ENCODE results near the gene DCAF17.
A peak's percentile ranks its signal among the peaks of the same experiment; 100 is the strongest.
"Not testable (repeated sequence)": the region's sequence is repeated elsewhere in the genome, so short reads cannot be mapped to it uniquely, and the experiment has no call there.

The DCAF17 gene

GRCh38 chr2:171513719-171514160 is 79.7 kb downstream of the DCAF17 start:
- DNase-seq (ENCODE audit: low spot score) = no peak

GRCh38 chr2:171514908-171515582 is 81.0 kb downstream of the DCAF17 start:
- DNase-seq (ENCODE audit: low spot score) = no peak

- no peak for DNase-seq (ENCODE audit: low spot score)
Measured at GRCh38 chr2:171515672-171516298, 81.8 kb downstream of the DCAF17 start.

GRCh38 chr2:171516793-171517192 is 82.8 kb downstream of the DCAF17 start:
- no peak for DNase-seq (ENCODE audit: low spot score)

GRCh38 chr2:171520471-171520870 is 86.4 kb downstream of the DCAF17 start:
- no peak for DNase-seq (ENCODE audit: low spot score)

- DNase-seq (ENCODE audit: low spot score) = no peak
Measured at GRCh38 chr2:171521361-171522051, 87.5 kb downstream of the DCAF17 start.

GRCh38 chr2:171522052-171522787 is 88.2 kb downstream of the DCAF17 start, which contains the start of gene CYBRD1:
Gene CYBRD1 (plus strand): TSS chr2:171522474. CDS start chr2:171522546, 72 bp downstream.
- DNase-seq (ENCODE audit: low spot score) = peak; percentile 30

- no peak for DNase-seq (ENCODE audit: low spot score)
Measured at GRCh38 chr2:171522788-171523087, 88.7 kb downstream of the DCAF17 start.

- DNase-seq (ENCODE audit: low spot score) = peak; percentile 8
Measured at GRCh38 chr2:171523088-171524017, 89.3 kb downstream of the DCAF17 start.

GRCh38 chr2:171524018-171524401 is 90.0 kb downstream of the DCAF17 start:
- no peak for DNase-seq (ENCODE audit: low spot score)

- no peak for DNase-seq (ENCODE audit: low spot score)
Measured at GRCh38 chr2:171529914-171530313, 95.9 kb downstream of the DCAF17 start.

- no peak for DNase-seq (ENCODE audit: low spot score)
Measured at GRCh38 chr2:171530378-171530777, 96.4 kb downstream of the DCAF17 start.

GRCh38 chr2:171530859-171531258 is 96.8 kb downstream of the DCAF17 start:
- DNase-seq (ENCODE audit: low spot score) = not testable (repeated sequence)

GRCh38 chr2:171531291-171531690 is 97.3 kb downstream of the DCAF17 start:
- DNase-seq (ENCODE audit: low spot score) = no peak

GRCh38 chr2:171531836-171532450 is 97.9 kb downstream of the DCAF17 start:
- no peak for DNase-seq (ENCODE audit: low spot score)

- no peak for DNase-seq (ENCODE audit: low spot score)
Measured at GRCh38 chr2:171533331-171533730, 99.3 kb downstream of the DCAF17 start.
